OCI-LY3 (cell line): ENCODE results near the gene DOCK1.

Source experiments
- H2AFZ ChIP-seq: fragments of 200-600, 300-600 bp; shearing (Covaris generic); 2 replicates; pipeline ENCODE4 v1.6.0; 2014; ENCODE audit warnings: antibody characterized with exemption, low read depth, low read length
- H3K27ac ChIP-seq: fragments of 200-600, 300-600 bp; sonication (generic); 2 replicates; pipeline ENCODE4 v1.5.1; 2014; ENCODE audit warnings: mild to moderate bottlenecking, low read length, moderate library complexity, mixed read lengths
- H3K27me3 ChIP-seq: fragments of 200-600, 300-600 bp; sonication (generic); 2 replicates; pipeline ENCODE4 v1.6.1; 2014; ENCODE audit warnings: low read depth, low read length, mixed read lengths
- H3K36me3 ChIP-seq: fragments of 200-600, 300-600 bp; sonication (generic); replicated peaks from 2 replicates; pipeline ENCODE3; 2014; ENCODE audit warnings: low read depth, low read length, mixed read lengths
- H3K4me1 ChIP-seq: fragments of 300-600, 200-600 bp; sonication (generic); 2 replicates; pipeline ENCODE4 v1.6.1; 2014; ENCODE audit warnings: low read length, mixed read lengths
- H3K4me2 ChIP-seq: fragments of 200-600, 300-600 bp; sonication (generic); 2 replicates; pipeline ENCODE4 v1.6.1; 2014; ENCODE audit warnings: low read length, mixed read lengths
- H3K4me3 ChIP-seq: fragments of 300-600, 200-600 bp; sonication (generic); 2 replicates; pipeline ENCODE4 v1.5.1; 2014; ENCODE audit warnings: antibody characterized with exemption, mild to moderate bottlenecking, low read length, moderate library complexity
- H3K79me2 ChIP-seq: fragments of 300-600, 200-600 bp; shearing (Covaris generic); 2 replicates; pipeline ENCODE4 v1.6.1; 2014; ENCODE audit warnings: mild to moderate bottlenecking, low read length, mixed read lengths
- H3K9ac ChIP-seq: fragments of 300-600, 200-600 bp; shearing (Covaris generic); 2 replicates; pipeline ENCODE4 v1.6.0; 2014; ENCODE audit warnings: mild to moderate bottlenecking, low read length, moderate library complexity
- H3K9me3 ChIP-seq: fragments of 200-600, 300-600 bp; shearing (Covaris generic); 2 replicates; pipeline ENCODE4 v1.6.1; 2014; ENCODE audit warnings: low read length, mixed read lengths; ENCODE audit not compliant: insufficient read depth
- H4K20me1 ChIP-seq: fragments of 200-600, 300-600 bp; sonication (generic); 2 replicates; pipeline ENCODE4 v1.6.1; 2016; ENCODE audit warnings: low read length, mixed read lengths; ENCODE audit not compliant: insufficient read depth
- CTCF ChIP-seq: fragments of 200-600, 300-600 bp; sonication (generic); IDR thresholded peaks from 2 replicates; pipeline ENCODE4 v1.5.1; 2014; ENCODE audit warnings: antibody characterized with exemption, low read length, low read depth
- EZH2phosphoT487 ChIP-seq: fragments of 200-600 bp; shearing (Covaris generic); IDR thresholded peaks from 2 replicates; pipeline ENCODE4 v1.6.1; 2018; ENCODE audit warnings: antibody characterized with exemption, mixed run types, low read depth

Gene DOCK1

DNA sequence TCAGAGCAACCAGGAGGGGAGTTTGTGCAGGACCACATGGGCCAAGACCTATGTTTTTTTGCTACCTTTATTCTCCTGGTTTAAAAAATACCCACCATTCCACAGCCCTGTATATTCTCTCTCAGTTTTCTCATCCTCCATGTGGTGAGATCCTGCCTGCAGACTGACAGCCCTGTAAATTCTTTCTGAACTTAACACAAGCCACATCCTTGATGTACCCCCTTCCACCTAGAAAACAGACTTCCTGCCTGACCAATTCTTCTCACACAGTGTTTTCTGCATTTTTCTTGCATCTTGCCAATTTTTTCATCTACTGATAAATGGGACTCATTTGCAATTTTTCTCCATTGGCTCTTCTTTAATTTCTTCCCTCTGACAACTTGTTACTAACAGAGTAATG lies 212.8 kb downstream of the DOCK1 start:
- Histone ChIP-seq H3K27ac (no peak overlapping the region), H3K27me3 (no peaks in the 10 kb centered on the region), H3K79me2 (no peaks in the 10 kb centered on the region), H4K20me1 (no peaks in the 10 kb centered on the region), H3K36me3 (no peaks in the 10 kb centered on the region), H3K4me3 (no peak overlapping the region), H2AFZ (no peak overlapping the region), H3K9me3 (no peaks in the 10 kb centered on the region), H3K9ac (no peak overlapping the region), H3K4me2 (no peak overlapping the region), H3K4me1 (no peaks in the 10 kb centered on the region)
- TF ChIP-seq CTCF (no peak), EZH2phosphoT487 (no peak)

DNA sequence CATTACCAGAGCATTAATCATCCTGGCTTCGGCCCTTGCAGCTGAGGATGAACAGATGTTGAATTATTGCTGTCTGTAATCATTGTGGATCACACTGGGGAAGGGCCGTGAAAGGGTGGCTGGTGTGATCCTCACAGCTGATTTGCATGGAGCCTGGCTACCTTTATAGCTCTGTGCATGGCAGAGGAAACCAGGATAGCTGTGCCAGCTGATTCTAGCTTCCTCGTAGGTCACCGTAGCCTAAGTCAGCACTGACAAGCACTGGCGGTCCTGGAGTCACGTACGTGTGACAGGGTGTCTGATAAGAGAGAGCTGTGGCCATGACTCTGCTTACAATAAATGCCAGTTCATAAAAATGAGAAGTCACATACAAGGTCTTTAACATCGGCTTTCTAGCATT lies 214.7 kb downstream of the DOCK1 start:
- TF ChIP-seq EZH2phosphoT487: no peak
- TF ChIP-seq CTCF: no peak
- H3K27me3 ChIP-seq: no peaks in the 10 kb centered on the region
- no peak overlapping the region for H3K9ac ChIP-seq
- H4K20me1 ChIP-seq: no peaks in the 10 kb centered on the region
- H3K4me2 ChIP-seq: no peak overlapping the region
- H3K4me1 ChIP-seq: no peaks in the 10 kb centered on the region
- no peak overlapping the region for H3K4me3 ChIP-seq
- H3K9me3 ChIP-seq: no peaks in the 10 kb centered on the region
- H3K79me2 ChIP-seq: no peaks in the 10 kb centered on the region
- no peak overlapping the region for H3K27ac ChIP-seq
- H3K36me3 ChIP-seq: no peaks in the 10 kb centered on the region
- H2AFZ ChIP-seq: no peak overlapping the region

- no peak overlapping the region for H3K27ac ChIP-seq
- H3K9ac ChIP-seq: no peak overlapping the region
- TF ChIP-seq EZH2phosphoT487 (no peak), CTCF (no peak)
- H2AFZ ChIP-seq: no peak overlapping the region
- no peaks in the 10 kb centered on the region for H3K79me2 ChIP-seq
- H4K20me1 ChIP-seq: no peaks in the 10 kb centered on the region
- H3K4me1 ChIP-seq: no peaks in the 10 kb centered on the region
- H3K36me3 ChIP-seq: no peaks in the 10 kb centered on the region
- H3K9me3 ChIP-seq: no peaks in the 10 kb centered on the region
- H3K4me3 ChIP-seq: no peak overlapping the region
- no peaks in the 10 kb centered on the region for H3K27me3 ChIP-seq
- H3K4me2 ChIP-seq: no peak overlapping the region
Observed at GRCh38 chr10:127122831-127123230, 217.6 kb downstream of the DOCK1 start.

DNA sequence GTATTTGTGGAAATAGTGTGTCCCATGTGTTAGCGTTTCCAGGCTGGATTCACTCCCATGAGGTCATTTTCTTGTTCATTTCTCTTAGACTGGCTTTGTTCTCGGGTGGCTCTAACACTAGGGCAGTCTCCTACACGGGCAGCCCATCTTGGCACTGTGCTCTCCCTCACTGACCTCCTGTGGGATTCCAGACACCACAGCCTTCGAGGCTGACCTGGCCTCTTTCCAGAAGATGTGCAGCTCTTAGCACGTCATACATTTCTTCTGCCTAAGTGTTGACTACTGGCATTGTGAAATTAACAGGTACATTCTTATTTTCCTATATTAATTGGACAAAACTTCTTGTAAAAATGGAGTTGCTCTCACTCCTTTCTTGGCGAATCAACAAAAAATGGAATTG lies 218.4 kb downstream of the DOCK1 start:
- no peaks in the 10 kb centered on the region for H3K36me3 ChIP-seq
- H4K20me1 ChIP-seq: no peaks in the 10 kb centered on the region
- no peaks in the 10 kb centered on the region for H3K79me2 ChIP-seq
- H3K27ac ChIP-seq: no peak overlapping the region
- no peak for TF ChIP-seq CTCF
- TF ChIP-seq EZH2phosphoT487: no peak
- no peak overlapping the region for H3K9ac ChIP-seq
- no peak overlapping the region for H2AFZ ChIP-seq
- H3K4me1 ChIP-seq: no peaks in the 10 kb centered on the region
- no peak overlapping the region for H3K4me2 ChIP-seq
- H3K27me3 ChIP-seq: no peaks in the 10 kb centered on the region
- no peaks in the 10 kb centered on the region for H3K9me3 ChIP-seq
- H3K4me3 ChIP-seq: no peak overlapping the region
